ENCODE results near the gene AMOT.

GRCh38 chrX:112841114-112841819 is 636 bp upstream of the AMOT start:
- TF ChIP-seq CTCF (IDR thresholded peaks at IDR 0.05; ENCODE audit: insufficient read depth, low read length, poor library complexity, severe bottlenecking) (no peak), EZH2phosphoT487 (conservative IDR thresholded peaks at IDR 0.05; ENCODE audit: low read length) (no peak)

Data from SU-DHL-6 (cell line).